ENCODE data around the gene PNMA8C. TPM values are rescaled to one million over a fixed set of nuclear protein-coding genes. Genes with fewer than 3 reads are reported as not detected.
"Not testable (repeated sequence)": the region's sequence is repeated elsewhere in the genome, so short reads cannot be mapped to it uniquely, and the experiment has no call there.

The PNMA8C gene
- polyA plus RNA-seq, 2 of the 4 experiments (the other 2 are of a cell fraction): 0.01 TPM; not detected in 1

- Histone ChIP-seq H3K4me3 (no peak overlapping the region), H3K9me3 (no peaks in the 10 kb centered on the region), H3K4me1 (peaks cover 11% of the 10 kb centered on the region; the same call in 2 of the 3 replicates), H3K4me2 (no peak overlapping the region), H3K27ac (no peak overlapping the region)
- DNase-seq (ENCODE audit: low read depth in 1 of 2, low spot score in 1 of 2) (no peak), FAIRE-seq (no peak), ATAC-seq (0 out of 6 replicates have a peak, but pooled peaks of 1 of the 2 experiments have one; percentile 42)
- WGBS (ENCODE audit: missing lambda C conversion rate): 92% methylated on average over 7 of the region's 7 CpGs
- POLR2A ChIA-PET: no interaction called here
- CTCF ChIA-PET: interaction anchor here (1.5 to 7.2 kb wide), 6 partner anchors 13 to 139 kb away, joined by 3 to 35 read pairs (median 6); no protein-coding TSS in a partner anchor
- TF ChIP-seq, protein P1, sequence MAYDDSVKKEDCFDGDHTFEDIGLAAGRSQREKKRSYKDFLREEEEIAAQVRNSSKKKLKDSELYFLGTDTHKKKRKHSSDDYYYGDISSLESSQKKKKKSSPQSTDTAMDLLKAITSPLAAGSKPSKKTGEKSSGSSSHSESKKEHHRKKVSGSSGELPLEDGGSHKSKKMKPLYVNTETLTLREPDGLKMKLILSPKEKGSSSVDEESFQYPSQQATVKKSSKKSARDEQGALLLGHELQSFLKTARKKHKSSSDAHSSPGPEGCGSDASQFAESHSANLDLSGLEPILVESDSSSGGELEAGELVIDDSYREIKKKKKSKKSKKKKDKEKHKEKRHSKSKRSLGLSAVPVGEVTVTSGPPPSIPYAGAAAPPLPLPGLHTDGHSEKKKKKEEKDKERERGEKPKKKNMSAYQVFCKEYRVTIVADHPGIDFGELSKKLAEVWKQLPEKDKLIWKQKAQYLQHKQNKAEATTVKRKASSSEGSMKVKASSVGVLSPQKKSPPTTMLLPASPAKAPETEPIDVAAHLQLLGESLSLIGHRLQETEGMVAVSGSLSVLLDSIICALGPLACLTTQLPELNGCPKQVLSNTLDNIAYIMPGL (CRISPR knock-in tag; IDR thresholded peaks at IDR 0.05; ENCODE audit: borderline replicate concordance): no peak
- TF ChIP-seq FOXS1 (CRISPR knock-in tag; IDR thresholded peaks at IDR 0.05) (no peak), GATA3 (IDR thresholded peaks at IDR 0.05; ENCODE audit: borderline replicate concordance) (no peak), HEYL (CRISPR knock-in tag; IDR thresholded peaks at IDR 0.05) (no peak), MAZ (IDR thresholded peaks at IDR 0.05; ENCODE audit: borderline replicate concordance, low read depth, low read length) (no peak), KDM5A (IDR thresholded peaks at IDR 0.05) (no peak), CHD4 (IDR thresholded peaks at IDR 0.05; ENCODE audit: borderline replicate concordance) (no peak), PBX3 (IDR thresholded peaks at IDR 0.05) (no peak), RAD21 (conservative IDR thresholded peaks at IDR 0.05 in 1 of 2, IDR thresholded peaks at IDR 0.05 in 1 of 2) (no peak), BHLHE40 (IDR thresholded peaks at IDR 0.05; ENCODE audit: low read depth, low read length) (no peak), ZC3H11A (IDR thresholded peaks at IDR 0.05) (no peak), SMC3 (IDR thresholded peaks at IDR 0.05) (no peak), POLR2AphosphoS2 (conservative IDR thresholded peaks at IDR 0.05; ENCODE audit: low read length) (no peak), ZSCAN20 (CRISPR knock-in tag; IDR thresholded peaks at IDR 0.05) (no peak)
These were observed 8.7 kb downstream of the PNMA8C start for GRCh38 chr19:46420056-46420455.

- DNase-seq (ENCODE audit: low read depth in 1 of 2, low spot score in 1 of 2): peak; percentile 84 to 85
- Histone ChIP-seq H3K4me3 (peak overlapping the region; percentile 45), H3K4me2 (peak overlapping the region; percentile 94), H3K27ac (peak overlapping the region; percentile 54 to 78), H3K4me1 (peaks cover 11% of the 10 kb centered on the region; the same call in 2 of the 3 replicates)
- not testable (repeated sequence) for FAIRE-seq, H3K9me3 ChIP-seq
- ATAC-seq: peak; percentile 87 to 92
- WGBS (ENCODE audit: missing lambda C conversion rate): 57% methylated on average over 37 of the region's 53 CpGs
- ChIA-PET CTCF (interaction anchor here (0.7 to 7.2 kb wide), 15 partner anchors 10 to 186 kb away, joined by 3 to 58 read pairs (median 4); no protein-coding TSS in a partner anchor), POLR2A (interaction anchor here (1.5 kb wide), 1 partner anchor 10 kb away, joined by 3 read pairs; no protein-coding TSS in a partner anchor)
- TF ChIP-seq, protein P2, sequence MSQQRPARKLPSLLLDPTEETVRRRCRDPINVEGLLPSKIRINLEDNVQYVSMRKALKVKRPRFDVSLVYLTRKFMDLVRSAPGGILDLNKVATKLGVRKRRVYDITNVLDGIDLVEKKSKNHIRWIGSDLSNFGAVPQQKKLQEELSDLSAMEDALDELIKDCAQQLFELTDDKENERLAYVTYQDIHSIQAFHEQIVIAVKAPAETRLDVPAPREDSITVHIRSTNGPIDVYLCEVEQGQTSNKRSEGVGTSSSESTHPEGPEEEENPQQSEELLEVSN (IDR thresholded peaks at IDR 0.05; ENCODE audit: borderline replicate concordance, low read depth): 0 out of 2 replicates have a peak, but pooled peaks have one; percentile 26
These were observed 12.7 kb downstream of the PNMA8C start for GRCh38 chr19:46415804-46416709.

GRCh38 chr19:46414899-46415298, 13.8 kb downstream of the PNMA8C start:
- CTCF ChIA-PET: interaction anchor here (0.6 to 7.2 kb wide), 12 partner anchors 10 to 338 kb away, joined by 3 to 58 read pairs (median 4); no protein-coding TSS in a partner anchor
- H3K9me3 ChIP-seq; FAIRE-seq; H3K4me2 ChIP-seq; DNase-seq (ENCODE audit: low read depth in 1 of 2, low spot score in 1 of 2); H3K4me3 ChIP-seq; ATAC-seq; H3K27ac ChIP-seq; POLR2A ChIA-PET: not testable (repeated sequence)
- peaks cover 11% of the 10 kb centered on the region; the same call in 2 of the 3 replicates for H3K4me1 ChIP-seq
- WGBS (ENCODE audit: missing lambda C conversion rate): 94% methylated on average over 22 of the region's 22 CpGs
